ENCODE results near the gene NR2F6. TPM values are rescaled to one million over a fixed set of nuclear protein-coding genes. Genes with fewer than 3 reads are reported as not detected.
"Not testable (repeated sequence)": the region's sequence is repeated elsewhere in the genome, so short reads cannot be mapped to it uniquely, and the experiment has no call there.

Gene NR2F6
- 30.0 TPM for polyA plus RNA-seq (ENCODE audit: insufficient read length)

- no peak for DNase-seq (ENCODE audit: low read depth)
Observed at GRCh38 chr19:17245535-17245984, at the start of gene NR2F6. Gene NR2F6 (minus strand): TSS chr19:17245919. CDS start chr19:17245220, 699 bp downstream.

- no peak for DNase-seq (ENCODE audit: low read depth)
Observed at GRCh38 chr19:17294051-17294891, 48.6 kb upstream of the NR2F6 start.

GRCh38 chr19:17293605-17294004 lies 47.9 kb upstream of the NR2F6 start:
- no peak for DNase-seq (ENCODE audit: low read depth)

- peak; percentile 60 for DNase-seq (ENCODE audit: low read depth)
Observed at GRCh38 chr19:17292301-17293074, 46.8 kb upstream of the NR2F6 start.

- DNase-seq (ENCODE audit: low read depth) = no peak
Observed at GRCh38 chr19:17289489-17289888, 43.8 kb upstream of the NR2F6 start.

- no peak for DNase-seq (ENCODE audit: low read depth)
Observed at GRCh38 chr19:17286752-17287151, 41.0 kb upstream of the NR2F6 start.

GRCh38 chr19:17286263-17286662 lies 40.5 kb upstream of the NR2F6 start:
- DNase-seq (ENCODE audit: low read depth) = no peak

- DNase-seq (ENCODE audit: low read depth) = no peak
Observed at GRCh38 chr19:17285415-17286135, 39.9 kb upstream of the NR2F6 start.

- no peak for DNase-seq (ENCODE audit: low read depth)
Observed at GRCh38 chr19:17283504-17283996, 37.8 kb upstream of the NR2F6 start.

- no peak for DNase-seq (ENCODE audit: low read depth)
Observed at GRCh38 chr19:17282488-17283125, 36.9 kb upstream of the NR2F6 start.

- no peak for DNase-seq (ENCODE audit: low read depth)
Observed at GRCh38 chr19:17281391-17282304, 35.9 kb upstream of the NR2F6 start, which contains the start of gene ANKLE1. Gene ANKLE1 (plus strand): TSS chr19:17281901. CDS start chr19:17281921, 20 bp downstream.

GRCh38 chr19:17279436-17279835 lies 33.7 kb upstream of the NR2F6 start:
- no peak for DNase-seq (ENCODE audit: low read depth)

GRCh38 chr19:17275441-17276175 lies 29.9 kb upstream of the NR2F6 start:
- no peak for DNase-seq (ENCODE audit: low read depth)

- not testable (repeated sequence) for DNase-seq (ENCODE audit: low read depth)
Observed at GRCh38 chr19:17274892-17275291, 29.2 kb upstream of the NR2F6 start.

- no peak for DNase-seq (ENCODE audit: low read depth)
Observed at GRCh38 chr19:17268754-17269153, 23.0 kb upstream of the NR2F6 start.

- peak; percentile 97 for DNase-seq (ENCODE audit: low read depth)
Observed at GRCh38 chr19:17266975-17267788, 21.5 kb upstream of the NR2F6 start, which contains the start of gene BABAM1. Gene BABAM1 (plus strand): TSS chr19:17267443. CDS start chr19:17268807, 1,364 bp downstream.

- no peak for DNase-seq (ENCODE audit: low read depth)
Observed at GRCh38 chr19:17266589-17266974, 20.9 kb upstream of the NR2F6 start.

GRCh38 chr19:17266026-17266425 lies 20.3 kb upstream of the NR2F6 start:
- no peak for DNase-seq (ENCODE audit: low read depth)

GRCh38 chr19:17264641-17264979 lies 18.9 kb upstream of the NR2F6 start, which contains the start of gene USHBP1:
Gene USHBP1 (minus strand): TSS chr19:17264745. CDS start chr19:17264299, 446 bp downstream.
- DNase-seq (ENCODE audit: low read depth) = no peak

Data from forelimb muscle (tissue), 1 donor.